GM23338 (cell line): ENCODE measurements around the gene SEPTIN8.

Source experiments
- CTCF ChIP-seq, 2 experiments: fragments of 200-600 bp in 1 of 2; sonication (generic) in 1 of 2; conservative IDR thresholded peaks; 2 replicates each; pipeline versions ENCODE4 v1.5.1 to v1.6.1; 2016 to 2017; ENCODE audit warnings: antibody characterized with exemption in 2 of 2, low read depth in 2 of 2, mild to moderate bottlenecking in 2 of 2, moderate library complexity in 1 of 2
- EZH2 ChIP-seq: fragments of 200-600 bp; sonication (generic); IDR thresholded peaks from one replicate; pipeline ENCODE4 v1.8.0; 2017; ENCODE audit warnings: antibody characterized with exemption, mild to moderate bottlenecking, low read depth; ENCODE audit not compliant: unreplicated experiment
- EZH2phosphoT487 ChIP-seq: fragments of 200-600 bp; sonication (generic); IDR thresholded peaks from one replicate; pipeline ENCODE4 v1.8.1; 2018; ENCODE audit warnings: antibody characterized with exemption; ENCODE audit not compliant: unreplicated experiment
- NANOG ChIP-seq: IDR thresholded peaks from 2 replicates; pipeline ENCODE4 v1.6.1; 2016; ENCODE audit warnings: antibody characterized with exemption, borderline replicate concordance
- POLR2AphosphoS5 ChIP-seq: IDR thresholded peaks from 2 replicates; pipeline ENCODE4 v1.6.1; 2016; ENCODE audit warnings: antibody characterized with exemption, low read depth

GRCh38 chr5:132766020-132766805 lies 10.8 kb downstream of the SEPTIN8 start:
- TF ChIP-seq CTCF (conservative IDR thresholded peaks at IDR 0.05; ENCODE audit: low read depth in 2 of 2) (no peak), POLR2AphosphoS5 (no peak), EZH2phosphoT487 (no peak), NANOG (no peak), EZH2 (no peak)
